ENCODE data around the gene SMARCC1.

The SMARCC1 gene

GRCh38 chr3:47628426-47628825 is 153.3 kb downstream of the SMARCC1 start:
- no peak for DNase-seq

- no peak for DNase-seq
These were observed 158.8 kb downstream of the SMARCC1 start for GRCh38 chr3:47622671-47623461.

- DNase-seq = no peak
These were observed 164.3 kb downstream of the SMARCC1 start for GRCh38 chr3:47617086-47618010.

GRCh38 chr3:47614788-47615187 is 166.9 kb downstream of the SMARCC1 start:
- no peak for DNase-seq

- peak; percentile 45 for DNase-seq
These were observed 168.0 kb downstream of the SMARCC1 start for GRCh38 chr3:47613722-47614121.

GRCh38 chr3:47612879-47613278 is 168.8 kb downstream of the SMARCC1 start:
- no peak for DNase-seq

GRCh38 chr3:47612178-47612577 is 169.5 kb downstream of the SMARCC1 start:
- no peak for DNase-seq

GRCh38 chr3:47611576-47611975 is 170.1 kb downstream of the SMARCC1 start:
- DNase-seq = no peak

- DNase-seq = no peak
These were observed 171.1 kb downstream of the SMARCC1 start for GRCh38 chr3:47610583-47610982.

- DNase-seq = no peak
These were observed 174.4 kb downstream of the SMARCC1 start for GRCh38 chr3:47607335-47607734.

- no peak for DNase-seq
These were observed 175.5 kb downstream of the SMARCC1 start for GRCh38 chr3:47606165-47606564.

GRCh38 chr3:47605652-47606051 is 176.0 kb downstream of the SMARCC1 start:
- no peak for DNase-seq

GRCh38 chr3:47604145-47604544 is 177.5 kb downstream of the SMARCC1 start:
- DNase-seq = no peak

- DNase-seq = no peak
These were observed 178.4 kb downstream of the SMARCC1 start for GRCh38 chr3:47603332-47603731.

GRCh38 chr3:47601281-47601680 is 180.4 kb downstream of the SMARCC1 start:
- peak; percentile 47 for DNase-seq

- DNase-seq = no peak
These were observed 186.9 kb downstream of the SMARCC1 start for GRCh38 chr3:47594792-47595191.

- DNase-seq = no peak
These were observed 189.5 kb downstream of the SMARCC1 start for GRCh38 chr3:47592066-47592795.

- no peak for DNase-seq
These were observed 191.5 kb downstream of the SMARCC1 start for GRCh38 chr3:47590216-47590615.

GRCh38 chr3:47588587-47588986 is 193.1 kb downstream of the SMARCC1 start:
- no peak for DNase-seq

- no peak for DNase-seq
These were observed 193.6 kb downstream of the SMARCC1 start for GRCh38 chr3:47588053-47588452.

- DNase-seq = no peak
These were observed 194.9 kb downstream of the SMARCC1 start for GRCh38 chr3:47586746-47587145.

- no peak for DNase-seq
These were observed 198.2 kb downstream of the SMARCC1 start for GRCh38 chr3:47583320-47584075.

Data from midbrain (tissue), 1 donor.